NCI-H1092 treated with DMSO at 0.1 percent for 48 hours (cell line): ENCODE results near the gene SERPINA1.
A peak's percentile ranks its signal among the peaks of the same experiment; 100 is the strongest.
"Not testable (repeated sequence)": the region's sequence is repeated elsewhere in the genome, so short reads cannot be mapped to it uniquely, and the experiment has no call there.

Experiments
- DNase-seq: peaks from one replicate; lab custom pipeline; 2025; lab: John Stamatoyannopoulos, UW

The SERPINA1 gene

DNA sequence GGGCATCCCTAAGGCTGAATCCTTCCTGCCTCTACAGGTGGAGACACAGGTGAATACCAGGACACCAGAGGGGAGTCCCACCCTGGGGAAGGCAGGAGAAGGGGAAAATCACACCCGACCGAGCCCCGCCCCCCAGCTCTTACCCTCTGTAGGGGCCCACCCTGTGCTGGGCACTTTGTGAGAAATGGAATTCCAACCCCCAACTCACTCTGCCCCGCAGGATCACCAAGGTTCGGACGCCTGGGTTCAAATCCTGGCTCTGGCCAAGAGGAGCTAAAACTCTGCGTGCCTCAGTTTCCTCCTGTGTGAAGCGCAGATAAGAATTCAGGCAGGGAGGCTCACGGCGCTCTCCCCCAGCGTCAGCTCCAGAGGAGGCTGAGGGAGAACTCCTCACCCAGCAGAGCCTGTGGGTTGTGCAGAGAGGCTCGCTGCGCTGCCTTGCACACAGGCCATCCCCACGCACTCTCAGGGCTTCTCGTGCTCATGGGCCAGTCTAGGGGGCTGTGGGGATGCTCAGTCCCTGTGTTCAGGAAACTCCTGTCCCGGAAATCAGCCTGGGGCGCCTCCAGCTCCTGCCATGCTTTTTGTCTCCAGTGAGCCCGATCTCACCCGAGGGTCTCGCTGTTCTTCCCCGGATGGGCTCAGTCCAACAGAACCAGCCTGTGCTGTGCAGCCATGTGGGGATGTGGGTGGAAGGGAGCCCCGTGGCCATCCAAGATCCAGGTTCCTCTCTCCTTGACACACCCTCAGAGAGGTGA lies 18.5 kb downstream of the SERPINA1 start:
- not testable (repeated sequence) for DNase-seq

GRCh38 chr14:94368956-94369355 lies 19.4 kb downstream of the SERPINA1 start:
- DNase-seq = no peak

DNA sequence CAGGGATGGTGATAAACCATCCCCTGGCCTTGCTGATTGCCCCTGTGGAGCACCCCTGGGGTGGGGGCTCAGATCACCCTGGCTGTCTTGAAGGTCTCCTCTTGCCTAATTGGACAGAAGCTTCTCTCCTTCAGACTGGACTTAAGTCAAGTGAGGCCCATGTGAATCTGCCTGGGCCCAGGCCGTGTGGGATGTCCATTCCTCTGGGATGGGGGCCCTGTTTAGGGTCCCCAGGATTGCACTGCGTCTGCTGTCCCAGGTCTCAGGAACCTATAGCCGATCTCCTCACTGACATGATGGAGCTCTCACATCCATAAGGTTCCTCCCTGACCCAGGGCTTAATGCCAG lies 20.2 kb downstream of the SERPINA1 start:
- DNase-seq = no peak

DNA sequence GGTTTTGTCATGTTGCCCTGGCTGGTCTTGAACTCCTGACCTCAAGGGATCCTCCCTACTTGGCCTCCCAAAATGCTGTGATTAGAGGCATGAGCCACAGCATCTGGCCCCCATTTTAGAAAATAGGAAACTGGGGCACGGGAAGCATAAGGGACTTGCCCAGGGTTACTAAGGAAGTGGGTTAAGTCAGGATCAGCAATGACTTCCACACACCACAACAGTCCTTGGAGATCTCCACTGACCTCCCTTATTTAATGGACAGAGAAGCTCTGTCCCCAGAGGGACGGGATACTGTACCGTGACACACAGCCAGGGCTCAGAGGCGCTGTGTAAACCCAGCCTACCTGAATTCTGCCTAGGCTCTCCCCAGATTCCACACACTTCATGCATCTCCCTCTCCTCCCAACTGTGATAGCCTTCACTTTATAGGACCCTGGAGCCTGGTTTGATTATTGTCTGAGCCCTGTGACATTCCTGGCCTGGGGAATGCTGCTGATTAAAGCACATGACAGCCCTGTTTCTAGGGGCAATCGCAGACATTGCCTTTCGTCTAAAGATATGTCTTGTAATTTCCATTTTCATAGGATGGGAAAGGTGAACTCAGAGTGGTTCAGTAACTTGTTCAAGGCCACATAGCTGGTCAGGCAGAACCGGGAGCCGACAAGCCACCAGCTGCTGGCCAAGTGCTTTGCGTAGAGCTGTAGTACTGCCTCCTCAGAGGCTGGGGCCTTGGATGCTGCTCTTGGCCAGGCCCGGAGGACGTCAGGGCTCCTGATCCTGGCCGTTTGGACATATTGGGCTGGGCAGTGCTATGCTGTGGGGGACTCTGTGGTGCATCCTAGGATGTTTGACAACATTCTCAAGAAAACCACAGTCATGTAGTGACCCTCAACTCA lies 20.8 kb downstream of the SERPINA1 start:
- no peak for DNase-seq

DNA sequence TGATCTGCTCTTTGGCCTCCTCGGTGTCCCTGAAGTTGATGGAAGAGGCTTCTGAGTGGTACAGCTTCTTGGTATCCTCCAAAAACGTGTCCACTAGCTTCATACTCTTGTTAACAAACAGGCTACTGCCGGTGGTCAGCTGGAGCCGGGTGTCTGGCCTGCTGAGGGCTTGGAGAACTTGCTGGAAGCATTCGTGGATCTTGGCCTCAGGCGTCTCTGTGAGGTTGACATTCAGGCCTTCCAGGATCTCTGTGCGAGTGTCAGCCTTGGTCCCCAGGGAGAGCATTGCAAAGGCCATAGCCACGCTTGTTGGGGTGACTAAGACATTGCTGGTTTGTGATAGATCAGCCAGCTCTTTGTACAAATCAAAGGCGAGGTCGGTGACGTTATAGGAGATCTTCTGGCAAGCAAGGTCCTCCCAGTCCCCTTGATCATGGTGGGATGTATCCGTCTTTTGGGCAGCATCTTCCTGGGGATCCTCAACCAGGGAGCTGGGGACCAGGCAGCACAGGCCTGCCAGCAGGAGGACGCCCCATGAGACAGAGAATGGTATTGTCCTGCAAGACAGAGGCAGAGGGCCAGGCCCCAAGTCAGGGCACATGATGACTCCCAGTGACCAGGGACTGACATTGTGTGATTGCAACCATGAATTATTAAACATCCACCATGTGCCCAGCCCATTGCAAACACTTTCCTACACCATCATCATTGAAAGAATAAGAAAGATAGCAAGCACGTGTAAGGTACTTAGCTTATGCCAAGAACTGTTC lies 22.1 kb downstream of the SERPINA1 start, which contains the start of gene SERPINA2:
SERPINA2 (minus strand) TSS at position 553 of the 770 bp plus-strand sequence.
- DNase-seq = no peak

DNA sequence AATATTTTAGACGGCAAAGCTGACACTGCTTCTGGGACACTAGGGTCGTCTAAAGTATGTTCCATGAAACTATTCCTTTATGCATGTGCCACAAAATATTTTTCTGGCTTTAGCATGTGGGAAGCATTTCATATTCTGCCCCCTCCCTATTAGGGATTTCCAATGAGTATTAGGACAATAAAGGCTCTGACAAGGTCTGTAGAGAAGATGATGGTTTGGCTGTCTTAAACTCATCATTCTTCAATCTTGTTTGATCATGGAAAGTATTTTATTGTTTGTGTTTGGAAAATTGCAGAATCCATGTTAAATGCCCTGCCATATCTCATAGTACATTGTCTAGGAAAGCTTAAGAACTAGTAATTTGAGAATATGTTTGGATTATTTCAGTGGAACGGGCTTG lies 22.8 kb downstream of the SERPINA1 start:
- no peak for DNase-seq

GRCh38 chr14:94364964-94365363 lies 23.4 kb downstream of the SERPINA1 start:
- no peak for DNase-seq

GRCh38 chr14:94364037-94364436 lies 24.4 kb downstream of the SERPINA1 start:
- DNase-seq = no peak

- no peak for DNase-seq
These were observed 25.2 kb downstream of the SERPINA1 start for GRCh38 chr14:94363151-94363624.

DNA sequence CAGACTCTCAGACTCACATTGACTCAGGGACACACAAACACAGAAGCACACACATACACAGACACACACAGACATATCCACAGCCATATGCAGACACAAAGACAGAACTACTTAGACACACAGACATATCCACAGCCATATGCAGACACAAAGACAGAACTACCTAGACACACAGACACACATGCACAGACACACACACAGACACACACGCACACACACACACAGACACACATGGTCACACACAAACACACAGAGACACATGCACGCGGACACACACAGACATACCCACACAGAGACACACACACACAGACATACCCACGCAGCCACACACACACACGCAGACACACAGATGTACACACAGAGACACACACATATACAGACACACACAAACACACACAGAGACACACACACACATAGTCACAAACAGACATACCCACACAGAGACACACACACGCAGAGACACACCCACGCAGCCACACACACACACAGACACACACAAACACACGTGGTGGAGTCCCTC lies 25.7 kb downstream of the SERPINA1 start:
- no peak for DNase-seq

DNA sequence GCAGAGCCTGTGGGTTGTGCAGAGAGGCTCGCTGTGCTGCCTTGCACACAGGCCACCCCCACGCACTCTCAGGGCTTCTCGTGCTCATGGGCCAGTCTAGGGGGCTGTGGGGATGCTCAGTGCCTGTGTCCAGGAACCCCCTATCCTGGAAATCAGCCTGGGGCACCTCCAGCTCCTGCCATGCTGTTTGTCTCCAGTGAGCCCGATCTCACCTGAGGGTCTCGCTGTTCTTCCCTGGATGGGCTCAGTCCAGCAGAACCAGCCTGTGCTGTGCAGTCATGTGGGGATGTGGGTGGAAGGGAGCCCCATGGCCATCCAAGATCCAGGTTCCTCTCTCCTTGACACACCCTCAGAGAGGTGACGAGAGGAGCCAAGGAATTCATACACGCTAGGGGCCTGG lies 26.7 kb downstream of the SERPINA1 start:
- DNase-seq = no peak

DNA sequence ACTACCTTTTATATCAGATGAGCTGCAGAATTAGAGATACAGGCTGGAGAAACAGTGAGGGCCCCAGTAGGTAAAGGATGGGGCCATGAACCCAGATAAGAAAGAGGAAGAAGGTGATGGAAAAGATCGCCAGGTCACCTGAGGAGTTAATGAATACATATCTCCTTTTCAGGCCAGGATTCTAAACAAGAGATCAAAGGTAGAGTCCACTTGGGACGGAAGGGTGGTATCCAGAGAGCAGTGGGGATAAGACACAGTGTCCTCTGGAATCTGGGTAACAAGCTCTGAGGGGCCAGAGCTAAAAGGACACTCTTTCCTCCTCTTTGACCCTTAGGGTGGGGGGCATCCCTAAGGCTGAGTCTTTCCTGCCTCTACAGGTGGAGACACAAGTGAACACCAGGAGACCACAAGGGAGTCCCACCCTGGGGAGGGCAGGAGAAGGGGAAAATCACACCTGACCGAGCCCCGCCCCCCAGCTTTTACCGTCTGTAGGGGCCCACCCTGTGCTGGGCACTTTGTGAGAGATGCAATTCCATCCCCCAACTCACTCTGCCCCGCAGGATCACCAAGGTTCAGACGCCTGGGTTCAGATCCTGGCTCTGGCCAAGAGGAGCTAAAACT lies 27.3 kb downstream of the SERPINA1 start:
- DNase-seq = no peak

DNA sequence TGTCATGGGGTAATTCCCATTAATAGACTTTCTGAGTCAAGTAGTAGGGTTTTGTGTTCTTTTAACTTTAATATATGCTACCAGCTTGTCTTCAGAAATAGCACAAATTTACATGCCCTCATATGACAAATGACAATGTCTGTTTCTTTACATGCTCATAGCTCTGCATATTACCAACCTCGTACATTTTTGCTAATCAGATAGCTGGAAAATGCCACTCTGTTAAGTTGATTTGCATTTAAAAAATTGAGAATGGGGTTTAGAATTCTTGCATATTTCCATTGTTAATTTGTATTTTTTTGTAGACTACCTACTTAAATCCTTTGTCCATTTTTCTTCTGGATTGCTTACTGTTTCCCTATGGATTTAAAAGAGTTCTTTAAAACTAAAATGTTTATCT lies 31.2 kb downstream of the SERPINA1 start:
- DNase-seq = no peak

- no peak for DNase-seq
These were observed 31.9 kb downstream of the SERPINA1 start for GRCh38 chr14:94356379-94357056.

- DNase-seq = peak; percentile 18
These were observed 33.1 kb downstream of the SERPINA1 start for GRCh38 chr14:94355191-94355794.

- DNase-seq = no peak
These were observed 33.7 kb downstream of the SERPINA1 start for GRCh38 chr14:94354638-94355185.

DNA sequence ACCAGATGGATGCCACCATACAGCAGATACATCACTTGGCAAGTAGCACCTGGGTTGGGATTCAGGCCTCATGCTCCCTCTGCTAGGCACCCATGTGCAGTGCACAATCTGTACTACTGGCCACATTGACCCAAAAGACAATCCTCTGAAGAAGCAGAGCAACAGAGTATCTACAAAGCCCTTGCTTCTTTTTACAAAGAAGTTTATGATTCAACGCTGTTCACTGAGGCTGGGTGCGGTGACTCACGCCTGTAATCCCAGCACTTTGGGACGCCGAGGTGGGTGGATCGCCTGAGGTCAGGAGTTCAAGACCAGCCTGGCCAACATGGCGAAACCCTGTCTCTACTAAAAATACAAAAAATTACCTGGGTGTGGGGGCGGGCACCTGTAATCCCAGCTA lies 34.2 kb downstream of the SERPINA1 start:
- DNase-seq = not testable (repeated sequence)

DNA sequence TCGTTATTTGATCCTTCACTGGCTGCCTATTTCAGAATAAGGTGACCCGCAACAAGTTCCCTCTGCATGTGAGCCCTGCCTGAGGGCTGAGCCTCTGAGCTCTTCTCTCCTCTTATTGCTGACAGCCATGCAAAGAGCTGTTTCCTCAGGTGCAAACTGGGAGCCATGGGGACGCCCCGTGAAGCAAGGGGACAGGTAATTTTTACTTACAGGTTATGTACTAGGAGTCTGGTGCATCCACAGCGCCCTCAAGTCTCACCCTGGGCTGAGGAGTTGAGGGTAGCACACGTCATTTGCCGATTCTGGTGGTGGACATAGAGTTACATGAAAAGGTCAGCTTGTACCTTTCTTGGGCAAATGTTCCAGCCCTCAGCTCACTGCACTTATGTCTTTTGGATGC lies 39.1 kb downstream of the SERPINA1 start:
- DNase-seq = no peak

GRCh38 chr14:94348836-94349235 lies 39.6 kb downstream of the SERPINA1 start:
- DNase-seq = no peak

- no peak for DNase-seq
These were observed 41.6 kb downstream of the SERPINA1 start for GRCh38 chr14:94346841-94347240.
